ENCODE measurements around the gene SPRR4. TPM values are rescaled to one million over a fixed set of nuclear protein-coding genes. Genes with fewer than 3 reads are reported as not detected.

The SPRR4 gene
- total RNA-seq, 4 donors from 2014 or later, result not detected

DNA sequence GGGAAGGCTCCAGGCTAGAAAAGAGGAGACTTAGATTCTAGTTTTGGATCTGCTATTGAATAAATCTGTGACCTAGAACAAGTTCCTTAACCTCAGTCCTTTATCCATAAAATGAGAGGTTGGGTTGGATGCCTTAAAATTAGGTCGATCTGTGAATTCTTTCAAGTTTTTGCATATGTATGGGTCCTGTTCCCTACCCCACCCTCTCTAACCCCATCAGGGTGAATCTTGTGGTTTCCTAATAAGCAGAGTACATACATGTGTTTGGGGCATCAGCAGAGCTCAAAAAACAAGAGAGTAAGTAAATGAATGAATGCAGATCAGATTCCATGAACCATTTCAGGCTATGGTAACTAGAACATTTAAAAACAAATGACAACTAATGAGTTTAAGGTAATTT, 6.2 kb downstream of the SPRR4 start:
- in situ Hi-C loops (cut with MboI; ENCODE audit: low sequenced_read_pairs in 4 of 4) (no loop called here), intact Hi-C loops (cut with DNase I; ENCODE audit: low total_unique reads) (no loop called here)
- H3K27me3 ChIP-seq, result no peaks in the 10 kb centered on the region
- no peak overlapping the region for H3K27ac ChIP-seq
- no peaks in the 10 kb centered on the region for H3K36me3 ChIP-seq
- DNase-seq (no peak), ATAC-seq (no peak)
- H3K4me1 ChIP-seq, result no peaks in the 10 kb centered on the region
- no peak overlapping the region for H3K4me3 ChIP-seq
- no peak for TF ChIP-seq POLR2A (IDR thresholded peaks at IDR 0.05)
- TF ChIP-seq, protein P1, sequence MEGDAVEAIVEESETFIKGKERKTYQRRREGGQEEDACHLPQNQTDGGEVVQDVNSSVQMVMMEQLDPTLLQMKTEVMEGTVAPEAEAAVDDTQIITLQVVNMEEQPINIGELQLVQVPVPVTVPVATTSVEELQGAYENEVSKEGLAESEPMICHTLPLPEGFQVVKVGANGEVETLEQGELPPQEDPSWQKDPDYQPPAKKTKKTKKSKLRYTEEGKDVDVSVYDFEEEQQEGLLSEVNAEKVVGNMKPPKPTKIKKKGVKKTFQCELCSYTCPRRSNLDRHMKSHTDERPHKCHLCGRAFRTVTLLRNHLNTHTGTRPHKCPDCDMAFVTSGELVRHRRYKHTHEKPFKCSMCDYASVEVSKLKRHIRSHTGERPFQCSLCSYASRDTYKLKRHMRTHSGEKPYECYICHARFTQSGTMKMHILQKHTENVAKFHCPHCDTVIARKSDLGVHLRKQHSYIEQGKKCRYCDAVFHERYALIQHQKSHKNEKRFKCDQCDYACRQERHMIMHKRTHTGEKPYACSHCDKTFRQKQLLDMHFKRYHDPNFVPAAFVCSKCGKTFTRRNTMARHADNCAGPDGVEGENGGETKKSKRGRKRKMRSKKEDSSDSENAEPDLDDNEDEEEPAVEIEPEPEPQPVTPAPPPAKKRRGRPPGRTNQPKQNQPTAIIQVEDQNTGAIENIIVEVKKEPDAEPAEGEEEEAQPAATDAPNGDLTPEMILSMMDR (IDR thresholded peaks at IDR 0.05 in 4 of 5, conservative IDR thresholded peaks at IDR 0.05 in 1 of 5), result no peak
- H3K9me3 ChIP-seq, result no peaks in the 10 kb centered on the region

DNA sequence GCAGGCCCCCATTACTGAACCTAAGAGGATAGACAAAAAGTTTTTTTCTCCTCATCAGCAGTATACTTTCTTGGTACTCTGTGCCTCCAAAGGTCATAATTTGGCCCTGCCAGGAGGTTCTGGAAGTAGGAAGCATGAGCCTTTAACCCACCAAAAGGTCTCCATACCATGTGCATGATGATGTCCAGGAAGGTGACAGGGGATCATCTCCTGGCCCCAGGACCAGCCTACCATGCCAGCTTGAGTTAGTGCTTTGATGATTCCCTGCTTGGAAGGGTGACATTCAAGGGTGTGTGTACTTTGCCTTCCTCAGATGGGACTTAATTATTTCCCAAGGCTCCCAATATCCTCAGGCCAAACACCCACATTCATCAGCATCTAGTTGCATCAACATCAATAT, 7.2 kb downstream of the SPRR4 start:
- Histone ChIP-seq H3K4me1 (no peaks in the 10 kb centered on the region), H3K36me3 (no peaks in the 10 kb centered on the region), H3K9me3 (no peaks in the 10 kb centered on the region), H3K4me3 (no peak overlapping the region), H3K27ac (no peak overlapping the region), H3K27me3 (no peaks in the 10 kb centered on the region)
- no peak for DNase-seq
- no peak for TF ChIP-seq POLR2A (IDR thresholded peaks at IDR 0.05)
- TF ChIP-seq, protein P1 (IDR thresholded peaks at IDR 0.05 in 4 of 5, conservative IDR thresholded peaks at IDR 0.05 in 1 of 5), result no peak
- intact Hi-C loops (cut with DNase I; ENCODE audit: low total_unique reads), result no loop called here
- ATAC-seq, result no peak
- in situ Hi-C loops (cut with MboI; ENCODE audit: low sequenced_read_pairs in 4 of 4), result no loop called here

DNA sequence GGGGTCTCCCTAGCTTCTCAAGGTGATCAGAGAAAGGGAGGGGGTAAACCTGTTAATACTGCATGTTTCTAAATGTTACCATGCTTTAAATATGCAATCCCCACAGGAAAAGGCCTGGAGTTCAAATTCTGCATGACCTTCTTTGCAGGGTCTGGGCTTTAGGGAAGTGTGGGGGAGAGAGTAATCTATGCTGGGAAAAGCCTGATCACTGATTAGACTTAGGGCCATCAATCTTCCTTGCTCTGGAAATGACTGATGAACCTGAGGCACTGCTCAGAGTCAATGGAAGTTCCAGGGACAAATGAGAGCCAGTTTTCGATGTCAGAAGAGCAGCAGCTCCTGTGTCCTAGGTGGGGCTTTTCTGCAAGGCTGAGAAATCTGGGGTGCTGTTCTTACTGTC, 10.2 kb downstream of the SPRR4 start:
- TF ChIP-seq, protein P1 (IDR thresholded peaks at IDR 0.05 in 4 of 5, conservative IDR thresholded peaks at IDR 0.05 in 1 of 5), result no peak
- TF ChIP-seq POLR2A (IDR thresholded peaks at IDR 0.05), result no peak
- intact Hi-C loops (cut with DNase I; ENCODE audit: low total_unique reads) (no loop called here), in situ Hi-C loops (cut with MboI; ENCODE audit: low sequenced_read_pairs in 4 of 4) (no loop called here)
- no peak overlapping the region for H3K4me3 ChIP-seq
- no peak for DNase-seq
- no peak overlapping the region for H3K27ac ChIP-seq
- ATAC-seq, result no peak
- no peaks in the 10 kb centered on the region for H3K4me1 ChIP-seq
- H3K36me3 ChIP-seq, result no peaks in the 10 kb centered on the region
- H3K27me3 ChIP-seq, result no peaks in the 10 kb centered on the region
- no peaks in the 10 kb centered on the region for H3K9me3 ChIP-seq

DNA sequence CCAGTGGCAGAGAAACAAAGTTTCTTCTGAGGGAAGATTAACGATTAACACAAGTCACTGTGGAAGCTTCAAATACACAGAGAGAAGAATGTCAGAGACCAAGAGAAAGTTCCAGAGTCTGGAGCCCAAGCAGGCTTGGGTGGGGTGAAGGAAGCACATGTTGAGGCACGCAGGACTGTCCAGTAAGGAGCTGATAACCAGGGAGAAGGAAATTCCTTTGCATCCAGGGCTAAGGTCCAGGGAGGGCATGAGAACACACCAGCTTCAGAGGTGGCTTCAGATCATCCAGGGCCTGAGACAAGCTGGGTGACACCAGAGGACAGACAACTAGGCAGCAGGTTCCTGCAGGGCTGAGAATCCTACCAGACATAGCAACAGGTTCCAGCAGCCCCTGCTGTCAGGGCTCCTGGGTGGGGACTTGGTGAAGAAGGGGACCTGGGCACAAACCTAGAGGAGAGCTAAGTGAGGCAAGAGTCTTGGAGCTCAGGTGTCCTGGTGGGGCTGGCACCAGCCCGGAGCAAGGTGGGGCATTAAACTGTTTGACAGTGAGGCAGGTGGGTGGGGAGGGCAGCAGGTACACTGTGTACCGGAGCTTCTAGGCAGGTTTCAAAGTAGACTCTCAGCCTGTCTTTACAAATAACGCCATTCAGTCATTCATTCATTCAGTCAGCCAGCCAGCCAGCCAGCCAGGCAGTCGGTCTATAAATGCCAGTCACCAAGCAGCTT, 10.9 kb downstream of the SPRR4 start:
- no peaks in the 10 kb centered on the region for H3K4me1 ChIP-seq
- ATAC-seq (no peak), DNase-seq (no peak)
- H3K4me3 ChIP-seq, result no peak overlapping the region
- no peaks in the 10 kb centered on the region for H3K9me3 ChIP-seq
- intact Hi-C loops (cut with DNase I; ENCODE audit: low total_unique reads) (no loop called here), in situ Hi-C loops (cut with MboI; ENCODE audit: low sequenced_read_pairs in 4 of 4) (no loop called here)
- H3K27ac ChIP-seq, result no peak overlapping the region
- no peak for TF ChIP-seq POLR2A (IDR thresholded peaks at IDR 0.05)
- TF ChIP-seq, protein P1 (IDR thresholded peaks at IDR 0.05 in 4 of 5, conservative IDR thresholded peaks at IDR 0.05 in 1 of 5), result no peak
- no peaks in the 10 kb centered on the region for H3K36me3 ChIP-seq
- no peaks in the 10 kb centered on the region for H3K27me3 ChIP-seq

DNA sequence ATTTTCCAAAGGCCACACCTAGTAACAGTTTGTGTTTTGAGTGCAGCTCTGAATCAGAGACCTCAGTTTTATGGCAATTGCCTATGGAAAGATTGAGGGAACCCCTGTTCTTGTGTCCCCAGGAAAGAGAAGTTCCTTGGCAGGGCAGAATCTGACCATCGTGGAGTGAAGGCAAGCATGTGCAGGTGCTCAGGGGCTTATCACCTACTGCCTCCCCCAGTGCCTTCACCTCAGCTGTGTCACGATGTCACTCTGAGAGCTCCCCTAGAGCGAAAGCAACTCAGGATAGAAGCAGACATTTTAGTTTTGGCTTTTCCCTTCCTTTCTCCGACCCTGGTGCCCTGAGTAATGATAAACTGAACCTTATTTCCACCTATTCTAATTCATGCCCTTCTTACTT, 11.6 kb downstream of the SPRR4 start:
- DNase-seq (no peak), ATAC-seq (no peak)
- no peak overlapping the region for H3K27ac ChIP-seq
- no peaks in the 10 kb centered on the region for H3K36me3 ChIP-seq
- TF ChIP-seq, protein P1 (IDR thresholded peaks at IDR 0.05 in 4 of 5, conservative IDR thresholded peaks at IDR 0.05 in 1 of 5), result no peak
- TF ChIP-seq POLR2A (IDR thresholded peaks at IDR 0.05), result no peak
- intact Hi-C loops (cut with DNase I; ENCODE audit: low total_unique reads) (no loop called here), in situ Hi-C loops (cut with MboI; ENCODE audit: low sequenced_read_pairs in 4 of 4) (no loop called here)
- no peaks in the 10 kb centered on the region for H3K4me1 ChIP-seq
- no peaks in the 10 kb centered on the region for H3K9me3 ChIP-seq
- H3K4me3 ChIP-seq, result no peak overlapping the region
- no peaks in the 10 kb centered on the region for H3K27me3 ChIP-seq

Data from gastrocnemius medialis (tissue), 4 donors.